MM.1S (cell line): ENCODE results near the gene ENGASE.

Source experiments
- DNase-seq: peaks from one replicate; pipeline ENCODE4 v3.0.0-alpha.2; 2015
- H2AFZ ChIP-seq: fragments of 300-600 bp; sonication (generic); 2 replicates; pipeline ENCODE4 v1.6.0; 2016; ENCODE audit warnings: antibody characterized with exemption, low read length
- H3F3A ChIP-seq: fragments of 300-600 bp; sonication (generic); 2 replicates; pipeline ENCODE4 v1.6.1; 2016; ENCODE audit warnings: mild to moderate bottlenecking, antibody characterized with exemption, low read length, moderate library complexity, mixed read lengths; ENCODE audit not compliant: insufficient read depth
- H3K27ac ChIP-seq: fragments of 300-600 bp; sonication (generic); 2 replicates; pipeline ENCODE4 v1.5.1; 2016; ENCODE audit warnings: mild to moderate bottlenecking, low read length
- H3K27me3 ChIP-seq: fragments of 300-600 bp; sonication (generic); replicated peaks from 2 replicates; pipeline ENCODE4 v1.6.0; 2016; ENCODE audit warnings: low read length; ENCODE audit not compliant: insufficient read depth
- H3K36me3 ChIP-seq: fragments of 300-600 bp; sonication (generic); replicated peaks from 2 replicates; pipeline ENCODE4 v1.6.1; 2016; ENCODE audit warnings: mild to moderate bottlenecking, low read length, mixed read lengths; ENCODE audit not compliant: insufficient read depth
- H3K4me1 ChIP-seq: fragments of 300-600 bp; sonication (generic); 2 replicates; pipeline ENCODE4 v1.6.1; 2016; ENCODE audit warnings: low read length, mixed read lengths
- H3K4me2 ChIP-seq: fragments of 300-600 bp; sonication (generic); 2 replicates; pipeline ENCODE4 v1.6.0; 2016; ENCODE audit warnings: low read depth, low read length
- H3K4me3 ChIP-seq: fragments of 300-600 bp; sonication (generic); 2 replicates; pipeline ENCODE4 v1.5.1; 2016; ENCODE audit warnings: low read length, mixed read lengths
- H3K79me2 ChIP-seq: fragments of 300-600 bp; sonication (generic); 2 replicates; pipeline ENCODE4 v1.6.1; 2016; ENCODE audit warnings: mixed run types, low read length, mixed read lengths
- H3K9ac ChIP-seq: fragments of 300-600 bp; sonication (generic); 2 replicates; pipeline ENCODE4 v1.6.1; 2016; ENCODE audit warnings: low read length, mixed read lengths
- H3K9me2 ChIP-seq: fragments of 300-600 bp; sonication (generic); replicated peaks from 2 replicates; pipeline ENCODE4 v1.6.1; 2016; ENCODE audit warnings: mild to moderate bottlenecking, low read length, mixed read lengths; ENCODE audit not compliant: insufficient read depth
- H3K9me3 ChIP-seq: fragments of 300-600 bp; sonication (generic); replicated peaks from 2 replicates; pipeline ENCODE4 v1.6.1; 2016; ENCODE audit warnings: mild to moderate bottlenecking, low read length, mixed read lengths; ENCODE audit not compliant: insufficient read depth
- H4K20me1 ChIP-seq: fragments of 300-600 bp; sonication (generic); 2 replicates; pipeline ENCODE4 v1.6.1; 2016; ENCODE audit warnings: mild to moderate bottlenecking, low read length, moderate library complexity, mixed read lengths; ENCODE audit not compliant: insufficient read depth
- EZH2 ChIP-seq: fragments of 300-600 bp; sonication (generic); optimal IDR thresholded peaks from 2 replicates; pipeline ENCODE3; 2017; ENCODE audit warnings: low read depth, mild to moderate bottlenecking, antibody characterized with exemption, low read length, mixed read lengths
- EZH2phosphoT487 ChIP-seq: fragments of 300-600 bp; sonication (generic); IDR thresholded peaks from 2 replicates; pipeline ENCODE4 v1.6.1; 2018; ENCODE audit warnings: antibody characterized with exemption, low read length
- TF ChIP-seq, protein P1 (sequence below): fragments of 300-600 bp; sonication (generic); IDR thresholded peaks from 2 replicates; pipeline ENCODE4 v1.5.1; 2016; ENCODE audit warnings: antibody characterized with exemption, low read length, mixed read lengths

ENGASE gene

DNA sequence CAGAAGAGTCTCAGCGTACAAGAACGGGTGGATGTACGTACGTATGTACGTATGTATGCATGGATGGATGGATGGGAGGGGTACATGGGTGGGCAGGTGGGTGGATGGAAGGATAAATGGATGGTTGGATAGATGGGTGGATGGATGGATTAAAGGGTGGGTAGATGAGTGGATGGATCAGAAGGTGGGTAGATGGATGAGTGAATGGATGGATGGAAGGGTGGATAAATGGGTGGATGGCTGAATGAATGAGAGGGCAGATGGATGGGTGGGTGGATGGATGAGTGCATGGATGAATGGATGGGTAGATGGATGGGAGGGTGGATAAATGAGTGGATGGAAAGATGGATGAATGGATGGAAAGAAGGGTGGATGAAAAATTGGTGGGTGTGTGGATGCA lies 45.6 kb downstream of the ENGASE start:
- H3K27ac ChIP-seq, result no peak overlapping the region
- no peaks in the 10 kb centered on the region for H3K4me1 ChIP-seq
- no peaks in the 10 kb centered on the region for H3K9me3 ChIP-seq
- H4K20me1 ChIP-seq, result no peaks in the 10 kb centered on the region
- H3F3A ChIP-seq, result no peaks in the 10 kb centered on the region
- no peak overlapping the region for H3K4me3 ChIP-seq
- DNase-seq, result no peak
- H3K4me2 ChIP-seq, result no peak overlapping the region
- H3K79me2 ChIP-seq, result no peaks in the 10 kb centered on the region
- TF ChIP-seq EZH2phosphoT487 (no peak), EZH2 (no peak)
- TF ChIP-seq, protein P1, sequence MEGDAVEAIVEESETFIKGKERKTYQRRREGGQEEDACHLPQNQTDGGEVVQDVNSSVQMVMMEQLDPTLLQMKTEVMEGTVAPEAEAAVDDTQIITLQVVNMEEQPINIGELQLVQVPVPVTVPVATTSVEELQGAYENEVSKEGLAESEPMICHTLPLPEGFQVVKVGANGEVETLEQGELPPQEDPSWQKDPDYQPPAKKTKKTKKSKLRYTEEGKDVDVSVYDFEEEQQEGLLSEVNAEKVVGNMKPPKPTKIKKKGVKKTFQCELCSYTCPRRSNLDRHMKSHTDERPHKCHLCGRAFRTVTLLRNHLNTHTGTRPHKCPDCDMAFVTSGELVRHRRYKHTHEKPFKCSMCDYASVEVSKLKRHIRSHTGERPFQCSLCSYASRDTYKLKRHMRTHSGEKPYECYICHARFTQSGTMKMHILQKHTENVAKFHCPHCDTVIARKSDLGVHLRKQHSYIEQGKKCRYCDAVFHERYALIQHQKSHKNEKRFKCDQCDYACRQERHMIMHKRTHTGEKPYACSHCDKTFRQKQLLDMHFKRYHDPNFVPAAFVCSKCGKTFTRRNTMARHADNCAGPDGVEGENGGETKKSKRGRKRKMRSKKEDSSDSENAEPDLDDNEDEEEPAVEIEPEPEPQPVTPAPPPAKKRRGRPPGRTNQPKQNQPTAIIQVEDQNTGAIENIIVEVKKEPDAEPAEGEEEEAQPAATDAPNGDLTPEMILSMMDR, result no peak
- peaks cover 96% of the 10 kb centered on the region for H3K27me3 ChIP-seq
- H3K9ac ChIP-seq, result no peak overlapping the region
- H2AFZ ChIP-seq, result no peak overlapping the region
- no peaks in the 10 kb centered on the region for H3K36me3 ChIP-seq
- H3K9me2 ChIP-seq, result no peaks in the 10 kb centered on the region

DNA sequence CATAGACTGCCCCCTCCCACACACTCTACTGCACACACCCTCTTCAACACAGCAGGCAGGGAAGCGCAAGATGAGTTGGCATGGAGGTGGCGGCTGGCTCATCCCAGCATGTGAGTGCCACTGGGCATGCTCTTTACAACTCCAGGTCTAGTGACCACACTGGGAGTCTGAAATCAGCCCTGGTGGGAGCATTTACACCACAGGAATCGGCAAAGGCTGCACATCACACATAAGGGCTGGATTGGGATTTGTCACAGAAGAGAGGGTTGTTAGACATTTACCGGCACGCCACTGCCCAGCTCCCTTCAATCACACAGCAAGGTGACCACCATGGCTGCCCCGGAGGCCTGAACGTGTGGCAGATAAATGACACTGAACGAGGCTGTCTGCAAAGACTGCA lies 49.4 kb downstream of the ENGASE start:
- H4K20me1 ChIP-seq, result no peaks in the 10 kb centered on the region
- H3K4me1 ChIP-seq, result no peaks in the 10 kb centered on the region
- no peak overlapping the region for H3K9ac ChIP-seq
- TF ChIP-seq EZH2, result no peak
- no peak for TF ChIP-seq EZH2phosphoT487
- TF ChIP-seq, protein P1, result no peak
- no peaks in the 10 kb centered on the region for H3K79me2 ChIP-seq
- H2AFZ ChIP-seq, result no peak overlapping the region
- H3K27me3 ChIP-seq, result peaks cover 98% of the 10 kb centered on the region
- no peaks in the 10 kb centered on the region for H3F3A ChIP-seq
- H3K27ac ChIP-seq, result no peak overlapping the region
- no peaks in the 10 kb centered on the region for H3K9me3 ChIP-seq
- no peaks in the 10 kb centered on the region for H3K9me2 ChIP-seq
- H3K4me3 ChIP-seq, result no peak overlapping the region
- H3K4me2 ChIP-seq, result no peak overlapping the region
- no peaks in the 10 kb centered on the region for H3K36me3 ChIP-seq
- DNase-seq, result no peak

DNA sequence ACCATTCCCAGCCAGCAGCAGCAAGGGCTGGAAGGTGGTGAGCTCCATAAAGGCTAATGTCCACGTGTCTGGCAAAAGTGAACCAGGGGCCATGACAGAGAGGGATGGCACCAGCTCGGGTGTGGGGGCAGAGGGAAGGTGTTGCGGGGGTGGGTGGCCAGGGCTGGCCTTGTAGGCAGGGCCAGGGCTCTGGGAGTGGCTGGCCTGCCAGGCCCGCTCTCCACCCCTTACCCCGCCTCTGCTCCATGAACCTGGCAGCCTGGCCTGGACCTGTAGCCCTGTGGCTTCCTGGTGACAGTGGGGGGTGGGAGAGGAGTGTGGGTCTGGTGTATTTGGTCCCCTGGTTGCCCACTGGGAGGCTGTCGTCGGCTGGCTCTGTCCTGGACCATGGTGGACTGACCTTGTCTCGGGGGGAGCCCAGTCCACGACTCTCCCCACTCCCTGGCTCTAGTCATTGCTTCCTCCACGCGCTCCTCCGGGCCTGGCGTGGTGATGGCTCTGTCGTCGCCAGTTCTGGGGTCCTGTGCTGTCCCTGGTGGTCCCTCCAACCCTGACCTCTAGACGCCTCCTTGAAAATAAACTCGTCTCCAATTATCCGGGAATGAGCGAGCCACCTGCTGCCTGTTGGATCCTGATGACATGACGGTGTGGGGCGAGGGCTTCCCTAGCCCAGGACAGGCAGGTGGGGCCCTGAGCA lies 50.0 kb downstream of the ENGASE start:
- H3K27me3 ChIP-seq, result peaks cover 98% of the 10 kb centered on the region
- H3K79me2 ChIP-seq, result no peaks in the 10 kb centered on the region
- H3K4me3 ChIP-seq, result no peak overlapping the region

More for the DNA sequence above, 50.0 kb downstream of the ENGASE start:
- Histone ChIP-seq H3K9me2 (no peaks in the 10 kb centered on the region), H3K4me2 (no peak overlapping the region), H2AFZ (no peak overlapping the region), H3K9me3 (no peaks in the 10 kb centered on the region), H4K20me1 (no peaks in the 10 kb centered on the region), H3K36me3 (no peaks in the 10 kb centered on the region), H3K4me1 (no peaks in the 10 kb centered on the region), H3F3A (no peaks in the 10 kb centered on the region), H3K9ac (no peak overlapping the region), H3K27ac (no peak overlapping the region)
- TF ChIP-seq EZH2phosphoT487 (no peak), EZH2 (no peak)
- TF ChIP-seq, protein P1, result no peak
- DNase-seq, result no peak
